HCT116 (cell line): ENCODE results near the gene BDH2. TPM values are rescaled to one million over a fixed set of nuclear protein-coding genes. Genes with fewer than 3 reads are reported as not detected.

ENCODE experiments used
- ATAC-seq: fragments of 200-7000 bp; cut with Tn5 transposase; 2 replicates; pipeline ENCODE4 v1.9.1; 2020; ENCODE audit warnings: mild to moderate bottlenecking, moderate library complexity
- BruUV-seq: library from RNA; stranded (reverse); fragments of 400-500 nt; replicated peaks from 2 replicates; lab custom pipeline; 2021; lab: Mats Ljungman, UMichigan
- CTCF ChIA-PET: fragments of 300-600 bp; sonication (Branson Sonifier 250); formaldehyde crosslinking; loops from one replicate; lab custom pipeline; 2021; ENCODE audit warnings: antibody characterized with exemption; lab: Charles Lee
- POLR2A ChIA-PET: fragments of 300-600, 350-600 bp; sonication (Branson Sonifier 250); formaldehyde crosslinking; loops from one replicate; lab custom pipeline; 2021; ENCODE audit warnings: antibody characterized with exemption; lab: Charles Lee
- RAD21 ChIA-PET, 2 experiments: fragments of 300-600 bp; sonication (Branson Sonifier 250); formaldehyde crosslinking; loops; one replicate each; lab custom pipeline; 2023; ENCODE audit warnings: low total read pairs in 2 of 2; ENCODE audit not compliant: uncharacterized antibody in 2 of 2, unreplicated experiment in 2 of 2, low non-redundant PET in 1 of 2; lab: Charles Lee
- DNase-seq: peaks from one replicate; pipeline ENCODE4 v3.0.0-alpha.2; 2010; ENCODE audit warnings: low read depth, low spot score
- H2AFZ ChIP-seq: fragments of 200-600 bp; shearing (Covaris generic), sonication (generic); 2 replicates; pipeline ENCODE4 v1.6.1; 2017; ENCODE audit warnings: low read depth, mixed run types, mixed read lengths, antibody characterized with exemption, low read length; ENCODE audit not compliant: poor library complexity, severe bottlenecking
- H3K27ac ChIP-seq: 2 replicates; pipeline ENCODE4 v1.5.1; 2012; ENCODE audit warnings: low read depth, low read length
- H3K27me3 ChIP-seq: fragments of 200-600 bp; sonication (generic); 2 replicates; pipeline ENCODE4 v1.6.1; 2016; ENCODE audit warnings: mixed run types, low read length, mixed read lengths; ENCODE audit not compliant: insufficient read depth
- H3K36me3 ChIP-seq, 2 experiments: fragments of 200-500 bp in 1 of 2; fragments of 200-600 bp in 1 of 2; sonication (Bioruptor generic) in 1 of 2; sonication (generic) in 1 of 2; 2 replicates each; pipeline versions ENCODE4 v1.5.1 to v1.6.1; 2014 to 2016; ENCODE audit warnings: low read length in 2 of 2, inconsistent platforms in 1 of 2, mixed read lengths in 1 of 2, mixed run types in 1 of 2; ENCODE audit not compliant: insufficient read depth in 2 of 2, control insufficient read depth in 1 of 2
- H3K4me1 ChIP-seq, 2 experiments: fragments of 200-600 bp in 1 of 2; sonication (generic) in 1 of 2; 2 replicates each; pipeline versions ENCODE4 v1.5.1 to v1.6.1; 2012 to 2017; ENCODE audit warnings: low read length in 2 of 2, inconsistent platforms in 1 of 2, mild to moderate bottlenecking in 1 of 2, mixed read lengths in 1 of 2, mixed run types in 1 of 2, moderate library complexity in 1 of 2; ENCODE audit not compliant: insufficient read depth in 2 of 2, control insufficient read depth in 1 of 2
- H3K4me2 ChIP-seq: fragments of 200-600 bp; sonication (generic); 2 replicates; pipeline ENCODE4 v1.6.1; 2017; ENCODE audit warnings: mixed run types, low read length, mixed read lengths
- H3K4me3 ChIP-seq, 2 experiments: fragments of 200-600 bp in 1 of 2; sonication (generic) in 1 of 2; replicated peaks in 1 of 2; 2 replicates each; pipeline ENCODE4 v1.5.1; 2011 to 2016; ENCODE audit warnings: low read length in 2 of 2, control low read depth in 1 of 2, low read depth in 1 of 2, mild to moderate bottlenecking in 1 of 2, mixed read lengths in 1 of 2, mixed run types in 1 of 2
- H3K79me2 ChIP-seq: fragments of 200-600 bp; sonication (generic); 2 replicates; pipeline ENCODE4 v1.6.1; 2017; ENCODE audit warnings: mild to moderate bottlenecking, mixed run types, low read length, moderate library complexity, mixed read lengths; ENCODE audit not compliant: insufficient read depth
- H3K9ac ChIP-seq: fragments of 200-600 bp; sonication (generic); 2 replicates; pipeline ENCODE4 v1.6.1; 2016; ENCODE audit warnings: low read length, mixed read lengths
- H3K9me2 ChIP-seq: fragments of 200-600 bp; sonication (generic), shearing (Covaris generic); 2 replicates; pipeline ENCODE4 v1.6.1; 2017; ENCODE audit warnings: mixed run types, mild to moderate bottlenecking, moderate library complexity; ENCODE audit not compliant: insufficient read depth
- H3K9me3 ChIP-seq, 2 experiments: fragments of 200-500 bp in 1 of 2; fragments of 200-600 bp in 1 of 2; sonication (Bioruptor generic) in 1 of 2; sonication (generic) in 1 of 2; 2 replicates each; pipeline ENCODE4 v1.6.1; 2014 to 2017; ENCODE audit warnings: low read length in 2 of 2, mixed read lengths in 2 of 2, inconsistent platforms in 1 of 2, low read depth in 1 of 2, mild to moderate bottlenecking in 1 of 2, mixed run types in 1 of 2, moderate library complexity in 1 of 2; ENCODE audit not compliant: control insufficient read depth in 1 of 2, insufficient read depth in 1 of 2
- H4K20me1 ChIP-seq: fragments of 200-600 bp; sonication (generic), shearing (Covaris generic); 2 replicates; pipeline ENCODE4 v1.6.1; 2017; ENCODE audit warnings: mixed run types, mild to moderate bottlenecking, moderate library complexity; ENCODE audit not compliant: insufficient read depth
- ELF1 ChIP-seq: IDR thresholded peaks from 2 replicates; pipeline ENCODE4 v1.6.1; 2012; ENCODE audit warnings: low read depth, borderline replicate concordance
- EZH2 ChIP-seq: fragments of 200-600 bp; sonication (generic); IDR thresholded peaks from 2 replicates; pipeline ENCODE4 v1.6.1; 2017; ENCODE audit warnings: antibody characterized with exemption, mixed run types
- RAD21 ChIP-seq: IDR thresholded peaks from 2 replicates; pipeline ENCODE4 v1.6.1; 2012; ENCODE audit warnings: low read depth, mild to moderate bottlenecking
- SIN3A ChIP-seq: IDR thresholded peaks from 2 replicates; pipeline ENCODE4 v1.6.1; 2012; ENCODE audit warnings: low read depth
- SRF ChIP-seq: IDR thresholded peaks from 2 replicates; pipeline ENCODE4 v1.6.1; 2012; ENCODE audit warnings: low read depth
- TCF7L2 ChIP-seq: IDR thresholded peaks from 2 replicates; pipeline ENCODE4 v1.7.0; 2011; ENCODE audit warnings: borderline replicate concordance, inconsistent platforms; ENCODE audit not compliant: insufficient read depth, insufficient read length; ENCODE audit errors: extremely low read depth
- YY1 ChIP-seq: IDR thresholded peaks from 2 replicates; pipeline ENCODE4 v1.6.1; 2011; ENCODE audit warnings: low read length, low read depth, moderate library complexity, mild to moderate bottlenecking; ENCODE audit not compliant: insufficient replicate concordance; ENCODE audit errors: extremely low read depth
- intact Hi-C: fragments of 100-400 bp; cut with micrococcal nuclease; formaldehyde crosslinking; loops from 2 replicates; pipeline ENCODE4 v1.10.0; 2022
- total RNA-seq: library from RNA; stranded (reverse); gene quantifications from one replicate; pipeline ENCODE4 v1.2.1, GENCODE V29; 2021; ENCODE audit not compliant: unreplicated experiment
- TF ChIP-seq, protein P1 (sequence below): IDR thresholded peaks from 2 replicates; pipeline ENCODE4 v1.6.1; 2012; ENCODE audit warnings: low read depth

Gene BDH2
- total RNA-seq, 1 experiment from 2014 or later = 5.0 TPM

DNA sequence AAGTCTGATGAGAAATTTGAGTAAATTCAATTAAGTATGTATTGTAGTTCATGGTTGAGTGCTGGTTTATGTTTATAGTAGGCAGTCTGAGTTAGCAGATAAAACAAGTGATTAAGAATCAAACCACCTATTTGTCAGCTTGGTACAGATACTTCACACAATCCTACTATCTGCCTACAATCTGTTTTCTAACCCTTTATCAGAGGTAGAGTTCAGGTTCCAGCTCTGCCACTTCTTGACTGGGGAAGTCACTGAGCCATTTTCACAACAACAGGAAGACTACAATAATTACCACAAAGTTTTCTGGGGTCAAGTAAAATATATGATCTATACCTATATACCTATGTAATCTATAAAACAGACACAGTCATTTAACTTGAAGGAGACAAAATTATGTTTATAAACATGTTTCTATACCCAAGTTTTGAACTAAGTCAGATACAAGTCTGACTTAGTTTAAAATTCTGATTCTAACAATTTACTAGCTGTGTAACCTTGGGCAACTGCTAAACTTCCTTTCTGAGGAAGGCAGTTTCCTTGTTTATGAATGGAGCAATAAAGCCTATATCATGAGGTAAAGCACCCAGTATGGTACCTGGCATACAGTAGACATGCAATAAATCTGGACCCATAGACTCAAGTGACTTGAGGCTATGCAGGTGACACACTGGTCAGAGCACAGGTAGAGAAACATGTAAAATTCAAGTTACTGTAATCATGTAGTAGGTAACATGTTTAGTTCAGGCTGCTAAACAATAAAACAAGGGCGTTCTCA is 37.2 kb upstream of the BDH2 start:
- RAD21 ChIA-PET = no interaction called here
- no peaks in the 10 kb centered on the region for H4K20me1 ChIP-seq
- H3K9ac ChIP-seq = no peak overlapping the region
- no peak overlapping the region for H2AFZ ChIP-seq
- BruUV-seq = no TSS peak
- H3K79me2 ChIP-seq = no peaks in the 10 kb centered on the region
- H3K4me2 ChIP-seq = no peak overlapping the region
- TF ChIP-seq SRF (no peak), ELF1 (no peak)
- intact Hi-C loops = no loop called here
- no peaks in the 10 kb centered on the region for H3K9me3 ChIP-seq
- no peaks in the 10 kb centered on the region for H3K9me2 ChIP-seq
- H3K4me3 ChIP-seq = no peak overlapping the region
- peaks cover 11 to 43% of the 10 kb centered on the region in 2 experiments; a peak in 3 of 4 replicates for H3K36me3 ChIP-seq
- H3K27ac ChIP-seq = no peak overlapping the region
- POLR2A ChIA-PET = no interaction called here
- DNase-seq = no peak
- no peaks in the 10 kb centered on the region for H3K27me3 ChIP-seq
- no peak for ATAC-seq
- H3K4me1 ChIP-seq = no peaks in the 10 kb centered on the region
- CTCF ChIA-PET = no interaction called here

DNA sequence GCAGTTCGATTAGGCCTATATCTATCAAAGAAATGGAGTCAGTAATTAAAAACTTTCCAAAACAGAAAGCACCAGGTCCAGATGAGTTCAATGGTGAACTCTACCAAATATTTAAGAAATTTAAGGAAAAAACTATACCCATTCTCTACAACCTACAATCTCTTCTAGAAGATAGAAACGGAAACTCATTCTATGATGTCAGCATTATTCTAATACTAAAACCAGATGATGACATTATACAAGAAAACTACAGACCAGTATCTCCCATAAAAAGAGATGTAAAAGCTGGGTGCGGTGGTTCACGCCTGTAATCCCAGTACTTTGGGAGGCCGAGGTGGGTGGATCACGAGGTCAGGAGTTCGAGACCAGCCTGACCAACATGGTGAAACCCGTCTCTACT is 29.5 kb upstream of the BDH2 start:
- RAD21 ChIA-PET = no interaction called here
- H3K4me2 ChIP-seq = no peak overlapping the region
- no peak for DNase-seq
- BruUV-seq = no TSS peak
- H2AFZ ChIP-seq = no peak overlapping the region
- intact Hi-C loops = no loop called here
- H3K4me3 ChIP-seq = no peak overlapping the region
- peaks cover 2 to 19% of the 10 kb centered on the region in 2 experiments; a peak in 3 of 4 replicates for H3K36me3 ChIP-seq
- no peaks in the 10 kb centered on the region for H3K4me1 ChIP-seq
- H3K27me3 ChIP-seq = no peaks in the 10 kb centered on the region
- H3K9ac ChIP-seq = no peak overlapping the region
- CTCF ChIA-PET = no interaction called here
- no peaks in the 10 kb centered on the region for H3K9me3 ChIP-seq
- H3K27ac ChIP-seq = no peak overlapping the region
- no peaks in the 10 kb centered on the region for H3K9me2 ChIP-seq
- no peaks in the 10 kb centered on the region for H3K79me2 ChIP-seq
- POLR2A ChIA-PET = no interaction called here
- ATAC-seq = no peak
- H4K20me1 ChIP-seq = no peaks in the 10 kb centered on the region; the same call in 1 of the 2 replicates
- TF ChIP-seq RAD21 = no peak
- no peak for TF ChIP-seq SIN3A
- TF ChIP-seq YY1 = no peak
- no peak for TF ChIP-seq TCF7L2
- TF ChIP-seq EZH2 = no peak
- TF ChIP-seq, protein P1, sequence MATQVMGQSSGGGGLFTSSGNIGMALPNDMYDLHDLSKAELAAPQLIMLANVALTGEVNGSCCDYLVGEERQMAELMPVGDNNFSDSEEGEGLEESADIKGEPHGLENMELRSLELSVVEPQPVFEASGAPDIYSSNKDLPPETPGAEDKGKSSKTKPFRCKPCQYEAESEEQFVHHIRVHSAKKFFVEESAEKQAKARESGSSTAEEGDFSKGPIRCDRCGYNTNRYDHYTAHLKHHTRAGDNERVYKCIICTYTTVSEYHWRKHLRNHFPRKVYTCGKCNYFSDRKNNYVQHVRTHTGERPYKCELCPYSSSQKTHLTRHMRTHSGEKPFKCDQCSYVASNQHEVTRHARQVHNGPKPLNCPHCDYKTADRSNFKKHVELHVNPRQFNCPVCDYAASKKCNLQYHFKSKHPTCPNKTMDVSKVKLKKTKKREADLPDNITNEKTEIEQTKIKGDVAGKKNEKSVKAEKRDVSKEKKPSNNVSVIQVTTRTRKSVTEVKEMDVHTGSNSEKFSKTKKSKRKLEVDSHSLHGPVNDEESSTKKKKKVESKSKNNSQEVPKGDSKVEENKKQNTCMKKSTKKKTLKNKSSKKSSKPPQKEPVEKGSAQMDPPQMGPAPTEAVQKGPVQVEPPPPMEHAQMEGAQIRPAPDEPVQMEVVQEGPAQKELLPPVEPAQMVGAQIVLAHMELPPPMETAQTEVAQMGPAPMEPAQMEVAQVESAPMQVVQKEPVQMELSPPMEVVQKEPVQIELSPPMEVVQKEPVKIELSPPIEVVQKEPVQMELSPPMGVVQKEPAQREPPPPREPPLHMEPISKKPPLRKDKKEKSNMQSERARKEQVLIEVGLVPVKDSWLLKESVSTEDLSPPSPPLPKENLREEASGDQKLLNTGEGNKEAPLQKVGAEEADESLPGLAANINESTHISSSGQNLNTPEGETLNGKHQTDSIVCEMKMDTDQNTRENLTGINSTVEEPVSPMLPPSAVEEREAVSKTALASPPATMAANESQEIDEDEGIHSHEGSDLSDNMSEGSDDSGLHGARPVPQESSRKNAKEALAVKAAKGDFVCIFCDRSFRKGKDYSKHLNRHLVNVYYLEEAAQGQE = no peak
- no peak for TF ChIP-seq ELF1
- TF ChIP-seq, all 23 proteins: peak for 0
